ENCODE measurements around the gene FOXQ1. TPM values are rescaled to one million over a fixed set of nuclear protein-coding genes. Genes with fewer than 3 reads are reported as not detected.

Gene FOXQ1
- total and polyA plus RNA-seq, 9 of the 15 experiments (the other 6 are each of a cell fraction or from before 2014, with no cell fraction given) = not detected

DNA sequence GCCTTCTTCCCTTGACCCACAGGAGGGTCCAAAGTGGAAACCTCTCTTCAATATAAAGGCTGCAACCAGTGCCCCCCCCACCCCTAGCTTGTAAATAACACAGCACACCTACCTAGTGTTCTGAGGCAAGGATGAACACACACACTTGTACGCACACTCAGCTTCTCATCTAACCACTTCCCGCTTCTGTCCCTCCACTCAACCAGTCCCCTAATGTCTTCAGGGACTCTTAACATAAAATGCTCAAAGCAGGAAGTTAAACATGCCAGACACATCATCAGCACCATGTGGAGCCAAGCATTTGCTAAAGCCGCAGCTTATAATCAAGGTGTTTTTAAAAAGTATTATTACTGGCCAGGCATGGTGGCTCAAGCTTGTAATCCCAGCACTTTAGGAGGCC is 35.3 kb downstream of the FOXQ1 start:
- H3K36me3 ChIP-seq (ENCODE audit: control insufficient read depth, insufficient read depth, low read length) = no peaks in the 10 kb centered on the region
- in situ Hi-C loops (cut with MboI) = no loop called here
- H3K4me1 ChIP-seq (replicated peaks in 1 of 2; ENCODE audit: control insufficient read depth in 2 of 2, insufficient read depth in 2 of 2, low read length in 2 of 2) = no peaks in the 10 kb centered on the region
- no peaks in the 10 kb centered on the region for H3K79me2 ChIP-seq (ENCODE audit: control insufficient read depth, insufficient read depth, low read length)
- H3K4me3 ChIP-seq = no peak overlapping the region
- H4K20me1 ChIP-seq (replicated peaks; ENCODE audit: control insufficient read depth, insufficient read depth, low read length) = no peaks in the 10 kb centered on the region
- DNase-seq (ENCODE audit: extremely low read depth in 1 of 4, low spot score in 3 of 4) = no peak
- 0% methylated on average over 3 of the region's 3 CpGs for WGBS (ENCODE audit: insufficient coverage, low coverage, missing lambda C conversion rate)
- no peak for FAIRE-seq
- no peak overlapping the region for H3K27ac ChIP-seq (ENCODE audit: extremely low read depth, low read depth, low read length)
- H3K27me3 ChIP-seq (ENCODE audit: control insufficient read depth in 2 of 2, insufficient read depth in 2 of 2, low read length in 2 of 2) = no peaks in the 10 kb centered on the region
- no peak overlapping the region for H3K4me2 ChIP-seq (ENCODE audit: insufficient read depth, low read length)
- intact Hi-C loops (cut with micrococcal nuclease) = no loop called here
- no peaks in the 10 kb centered on the region; the same call in 1 of the 2 replicates for H3K9me3 ChIP-seq (replicated peaks; ENCODE audit: control insufficient read depth, insufficient read depth, low read depth, low read length)
- TF ChIP-seq SMC3 (conservative IDR thresholded peaks at IDR 0.05; ENCODE audit: insufficient read depth, low read depth, low read length) = no peak
- TF ChIP-seq ZNF644 (tag; IDR thresholded peaks at IDR 0.05; ENCODE audit: low read depth) = no peak
- TF ChIP-seq, protein P1, sequence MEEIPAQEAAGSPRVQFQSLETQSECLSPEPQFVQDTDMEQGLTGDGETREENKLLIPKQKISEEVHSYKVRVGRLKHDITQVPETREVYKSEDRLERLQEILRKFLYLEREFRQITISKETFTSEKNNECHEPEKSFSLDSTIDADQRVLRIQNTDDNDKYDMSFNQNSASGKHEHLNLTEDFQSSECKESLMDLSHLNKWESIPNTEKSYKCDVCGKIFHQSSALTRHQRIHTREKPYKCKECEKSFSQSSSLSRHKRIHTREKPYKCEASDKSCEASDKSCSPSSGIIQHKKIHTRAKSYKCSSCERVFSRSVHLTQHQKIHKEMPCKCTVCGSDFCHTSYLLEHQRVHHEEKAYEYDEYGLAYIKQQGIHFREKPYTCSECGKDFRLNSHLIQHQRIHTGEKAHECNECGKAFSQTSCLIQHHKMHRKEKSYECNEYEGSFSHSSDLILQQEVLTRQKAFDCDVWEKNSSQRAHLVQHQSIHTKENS (CRISPR knock-in tag; IDR thresholded peaks at IDR 0.05) = no peak
- TF ChIP-seq ZNF174 (CRISPR knock-in tag; IDR thresholded peaks at IDR 0.05) = no peak
- no peak for TF ChIP-seq ZNF212 (CRISPR knock-in tag; IDR thresholded peaks at IDR 0.05)
- no peak for TF ChIP-seq CBX2 (IDR thresholded peaks at IDR 0.05; ENCODE audit: insufficient read depth, low read length, poor library complexity, severe bottlenecking)
- TF ChIP-seq, protein P2, sequence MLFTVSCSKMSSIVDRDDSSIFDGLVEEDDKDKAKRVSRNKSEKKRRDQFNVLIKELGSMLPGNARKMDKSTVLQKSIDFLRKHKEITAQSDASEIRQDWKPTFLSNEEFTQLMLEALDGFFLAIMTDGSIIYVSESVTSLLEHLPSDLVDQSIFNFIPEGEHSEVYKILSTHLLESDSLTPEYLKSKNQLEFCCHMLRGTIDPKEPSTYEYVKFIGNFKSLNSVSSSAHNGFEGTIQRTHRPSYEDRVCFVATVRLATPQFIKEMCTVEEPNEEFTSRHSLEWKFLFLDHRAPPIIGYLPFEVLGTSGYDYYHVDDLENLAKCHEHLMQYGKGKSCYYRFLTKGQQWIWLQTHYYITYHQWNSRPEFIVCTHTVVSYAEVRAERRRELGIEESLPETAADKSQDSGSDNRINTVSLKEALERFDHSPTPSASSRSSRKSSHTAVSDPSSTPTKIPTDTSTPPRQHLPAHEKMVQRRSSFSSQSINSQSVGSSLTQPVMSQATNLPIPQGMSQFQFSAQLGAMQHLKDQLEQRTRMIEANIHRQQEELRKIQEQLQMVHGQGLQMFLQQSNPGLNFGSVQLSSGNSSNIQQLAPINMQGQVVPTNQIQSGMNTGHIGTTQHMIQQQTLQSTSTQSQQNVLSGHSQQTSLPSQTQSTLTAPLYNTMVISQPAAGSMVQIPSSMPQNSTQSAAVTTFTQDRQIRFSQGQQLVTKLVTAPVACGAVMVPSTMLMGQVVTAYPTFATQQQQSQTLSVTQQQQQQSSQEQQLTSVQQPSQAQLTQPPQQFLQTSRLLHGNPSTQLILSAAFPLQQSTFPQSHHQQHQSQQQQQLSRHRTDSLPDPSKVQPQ (CRISPR knock-in tag; IDR thresholded peaks at IDR 0.05; ENCODE audit: borderline replicate concordance) = no peak
- no peak for TF ChIP-seq SNIP1 (IDR thresholded peaks at IDR 0.05; ENCODE audit: low read depth)
- no peak for TF ChIP-seq TBP (optimal IDR thresholded peaks at IDR 0.05; ENCODE audit: low read depth, low read length)
- ChIA-PET CTCF (ENCODE audit: low intra/inter-chr PET ratio) (no interaction called here), POLR2A (interaction anchor here (0.6 kb wide), 1 partner anchor 865 kb away, joined by 3 read pairs; no protein-coding TSS in a partner anchor)
- H3K9ac ChIP-seq (ENCODE audit: insufficient read depth in 1 of 2, low read depth in 2 of 2, low read length in 2 of 2) = no peak overlapping the region
- BruUV-seq (replicated peaks) = no TSS peak
- no peak for ATAC-seq
- H2AFZ ChIP-seq (ENCODE audit: low read depth, low read length) = no peak overlapping the region
- H3K9me1 ChIP-seq (ENCODE audit: control insufficient read depth, insufficient read depth, low read length) = no peaks in the 10 kb centered on the region

Measured in K562 (cell line).